GM19452 (cell line): ENCODE data around the gene TRIM25.

Source experiments
- ATAC-seq: cut with Tn5 transposase; IDR thresholded peaks from one replicate; pipeline ENCODE4 v1.9.1; 2021; ENCODE audit not compliant: unreplicated experiment

TRIM25 gene

GRCh38 chr17:56896217-56896967 is 17.5 kb downstream of the TRIM25 start:
- ATAC-seq: no peak

DNA sequence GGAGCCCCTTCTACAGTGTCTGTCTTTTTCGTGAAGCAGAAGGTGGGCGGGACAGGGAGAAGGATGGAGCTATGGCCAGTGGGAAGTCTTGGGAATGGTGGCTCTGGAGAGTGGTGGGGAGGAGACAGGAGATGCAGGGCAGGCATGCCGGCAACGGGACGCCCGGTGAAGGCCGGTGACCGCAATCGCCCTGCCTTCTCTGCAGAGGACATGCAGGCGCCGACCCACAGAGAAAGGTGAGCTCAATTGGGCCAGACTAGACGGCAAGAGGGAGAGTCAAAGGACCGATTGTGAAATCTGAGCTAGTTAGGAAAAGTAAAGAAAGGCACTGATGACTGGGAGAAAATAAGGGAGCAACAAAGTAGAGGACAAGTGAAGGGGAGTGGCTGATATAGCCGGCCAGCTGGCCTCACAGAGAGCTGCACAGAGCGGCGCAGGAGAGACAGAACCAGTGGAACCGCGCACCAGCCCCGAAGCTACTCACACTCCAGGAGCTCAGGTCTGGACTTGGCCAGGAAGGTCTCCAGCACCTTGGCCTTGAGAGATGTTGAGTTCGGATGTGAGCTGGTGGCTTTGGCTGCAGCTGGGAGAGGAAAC is 18.9 kb downstream of the TRIM25 start:
- no peak for ATAC-seq

- no peak for ATAC-seq
These were observed 20.3 kb downstream of the TRIM25 start for GRCh38 chr17:56893503-56893902.

DNA sequence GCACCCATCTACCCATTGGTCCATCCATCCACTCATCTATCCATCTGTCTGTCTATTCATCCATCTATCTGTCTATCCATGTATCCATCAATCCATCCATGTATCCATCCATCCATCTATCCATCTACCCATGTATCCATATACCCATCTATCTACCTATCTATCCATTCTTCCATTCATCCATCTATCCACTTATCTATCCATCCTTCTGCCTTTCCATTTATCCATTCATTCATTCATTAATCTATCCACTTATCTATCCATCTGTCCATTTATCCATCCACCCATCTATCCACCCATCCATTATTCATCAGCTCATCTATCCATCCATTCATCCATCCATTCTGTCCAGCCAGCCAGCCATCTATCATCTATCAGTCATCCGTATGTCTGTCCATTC is 21.5 kb downstream of the TRIM25 start:
- ATAC-seq: no peak

GRCh38 chr17:56891751-56892150 is 22.1 kb downstream of the TRIM25 start:
- ATAC-seq: no peak

DNA sequence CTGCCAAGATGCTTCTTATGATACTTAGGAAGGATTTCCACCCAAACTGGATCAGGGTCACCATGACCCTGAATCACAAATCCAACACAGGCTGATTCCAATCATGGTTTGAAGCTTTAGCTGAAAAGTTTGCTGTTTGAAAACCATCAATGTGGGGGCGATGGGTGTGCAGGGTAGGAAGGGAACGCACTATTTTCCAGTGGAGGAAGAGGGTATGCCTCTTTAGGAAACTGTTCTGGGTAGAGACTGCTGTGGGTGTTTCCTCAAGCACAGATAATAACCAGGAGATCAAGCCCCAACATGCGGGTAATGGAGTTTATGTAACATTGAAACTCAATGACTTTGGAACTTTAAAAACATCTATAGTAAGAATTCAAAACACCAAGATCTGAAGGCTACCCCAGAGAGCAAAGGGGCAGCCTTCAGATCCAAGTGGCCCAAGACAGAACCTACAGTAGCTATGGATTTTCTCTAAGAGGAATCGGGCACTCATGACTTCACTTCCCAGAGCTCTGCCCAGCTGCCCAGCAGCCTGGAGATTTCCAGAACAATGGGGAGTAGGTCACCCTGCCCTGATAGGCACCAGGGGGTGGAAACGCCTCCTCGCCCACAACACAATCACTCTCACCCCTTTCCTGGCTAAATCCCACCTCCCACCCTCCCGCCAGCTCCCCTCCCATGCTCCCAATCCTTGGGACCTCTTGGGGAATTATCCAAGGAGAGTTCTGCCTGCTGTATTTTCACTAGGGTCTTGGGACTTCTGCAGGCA is 22.8 kb downstream of the TRIM25 start:
- no peak for ATAC-seq

- no peak for ATAC-seq
These were observed 23.5 kb downstream of the TRIM25 start for GRCh38 chr17:56890390-56890789.

DNA sequence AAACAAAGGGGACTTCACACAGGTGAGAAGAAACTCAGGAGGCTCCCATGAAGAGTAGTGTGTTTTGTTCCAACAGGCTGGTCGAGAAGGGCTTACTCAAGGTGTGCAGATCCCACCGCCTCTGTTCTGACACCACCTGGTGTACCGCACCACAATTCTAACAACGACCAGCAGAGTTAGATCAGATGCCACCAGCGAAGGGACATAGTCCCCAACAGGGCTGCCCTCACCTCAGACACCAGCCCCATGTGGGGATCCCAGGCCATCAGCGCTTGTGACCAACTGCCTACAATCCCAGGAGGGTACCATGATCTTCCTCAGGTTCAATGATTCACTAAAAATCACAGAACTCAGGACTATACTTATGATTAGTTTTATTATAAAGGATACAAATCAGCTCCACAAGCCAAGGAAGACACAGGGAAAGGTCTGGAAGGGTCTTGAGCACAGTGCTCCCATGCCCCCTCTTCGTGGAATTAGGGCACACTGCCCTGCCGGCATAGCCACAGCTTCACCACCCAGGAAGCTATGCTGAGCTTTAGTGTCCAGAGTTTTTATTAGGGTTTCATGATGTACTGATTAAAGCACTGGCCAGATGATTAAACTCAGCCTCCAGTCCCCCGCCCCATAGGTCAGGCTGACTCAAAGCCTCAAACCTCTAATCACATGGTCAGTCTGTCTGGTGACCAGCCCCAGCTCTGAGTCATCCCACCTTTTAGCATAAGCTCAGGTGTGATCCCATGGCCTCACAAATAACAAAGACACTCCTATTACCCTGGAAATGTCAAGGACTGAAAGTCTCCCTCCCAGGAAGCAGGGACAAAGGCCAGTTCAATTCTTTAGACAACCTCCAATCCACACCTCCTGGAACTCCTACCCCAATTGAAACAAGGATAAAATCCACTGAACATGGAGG is 26.0 kb downstream of the TRIM25 start:
- ATAC-seq: no peak

DNA sequence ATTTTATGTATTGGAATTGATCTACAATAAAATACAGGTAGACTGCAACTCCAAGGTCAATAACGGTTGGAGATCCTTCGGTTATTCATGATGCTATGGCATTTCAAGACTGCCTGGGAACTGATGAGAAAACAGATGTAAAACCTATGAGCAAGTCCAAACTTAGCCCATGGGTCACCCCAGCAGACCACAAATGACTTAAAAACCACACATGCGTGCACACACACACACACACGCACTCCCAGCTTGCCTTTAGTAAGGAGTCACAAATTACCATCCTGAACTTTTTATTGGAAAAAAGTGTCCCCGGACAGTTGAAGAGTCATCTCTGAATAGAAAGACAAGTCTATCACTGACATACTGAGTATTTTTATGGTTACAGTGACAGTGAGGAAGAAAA is 26.7 kb downstream of the TRIM25 start:
- ATAC-seq: no peak

GRCh38 chr17:56886288-56886731 is 27.5 kb downstream of the TRIM25 start:
- ATAC-seq: no peak

DNA sequence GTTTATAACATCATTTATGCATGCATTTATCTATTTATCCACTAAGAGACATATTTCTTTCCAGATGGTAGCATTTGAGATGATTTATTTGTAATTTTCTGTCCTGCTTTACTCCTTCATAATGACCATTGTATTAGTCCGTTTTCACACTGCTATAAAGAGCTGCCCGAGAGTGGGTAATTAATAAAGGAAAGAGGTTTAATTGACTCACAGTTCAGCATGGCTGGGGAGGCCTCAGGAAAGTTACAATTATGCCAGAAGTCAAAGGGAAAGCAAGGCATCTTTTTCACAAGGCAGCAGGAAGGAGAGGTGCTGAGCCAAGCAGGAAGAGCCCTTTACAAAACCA is 28.6 kb downstream of the TRIM25 start:
- no peak for ATAC-seq

DNA sequence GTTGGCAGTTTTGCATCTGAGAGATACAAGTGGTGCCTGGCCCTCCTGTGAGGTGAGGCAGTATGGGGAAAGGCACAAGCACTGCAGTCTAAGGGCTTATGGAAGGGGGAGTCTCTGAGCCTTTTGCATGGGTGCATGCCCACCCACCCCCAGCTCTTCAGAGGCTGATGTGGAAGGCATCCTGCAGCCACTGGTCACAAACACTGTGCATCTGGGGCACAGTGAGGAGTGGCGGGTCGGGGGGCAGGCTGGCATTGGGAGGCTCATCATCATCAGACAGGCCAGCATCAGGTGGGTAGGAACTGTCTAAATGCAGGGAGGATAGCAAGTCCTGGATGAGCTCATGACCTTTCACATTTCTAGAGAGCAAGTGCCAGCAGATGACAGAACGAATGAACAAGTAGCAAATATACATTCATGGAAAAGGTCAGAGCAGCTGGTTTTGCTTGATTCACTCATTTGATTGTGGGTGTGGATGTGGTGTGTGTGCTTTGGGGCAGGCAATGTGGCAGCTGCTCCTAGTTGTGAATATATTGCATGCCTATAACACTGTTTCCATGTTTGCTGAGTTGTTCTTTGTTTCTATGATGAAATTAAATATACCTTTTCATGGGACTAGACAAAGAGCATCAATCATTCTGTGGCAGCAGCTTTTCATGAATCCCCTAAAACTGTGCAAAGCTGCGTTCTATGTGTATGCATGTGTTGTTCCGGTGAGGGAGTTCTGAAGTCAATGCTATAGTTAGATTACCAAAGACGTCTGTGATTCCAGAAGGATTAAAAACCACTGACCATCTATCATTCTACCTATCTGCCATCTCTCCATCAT is 29.2 kb downstream of the TRIM25 start:
- ATAC-seq: no peak

- no peak for ATAC-seq
These were observed 30.2 kb downstream of the TRIM25 start for GRCh38 chr17:56883616-56884015.

- no peak for ATAC-seq
These were observed 32.1 kb downstream of the TRIM25 start for GRCh38 chr17:56881685-56882295.

DNA sequence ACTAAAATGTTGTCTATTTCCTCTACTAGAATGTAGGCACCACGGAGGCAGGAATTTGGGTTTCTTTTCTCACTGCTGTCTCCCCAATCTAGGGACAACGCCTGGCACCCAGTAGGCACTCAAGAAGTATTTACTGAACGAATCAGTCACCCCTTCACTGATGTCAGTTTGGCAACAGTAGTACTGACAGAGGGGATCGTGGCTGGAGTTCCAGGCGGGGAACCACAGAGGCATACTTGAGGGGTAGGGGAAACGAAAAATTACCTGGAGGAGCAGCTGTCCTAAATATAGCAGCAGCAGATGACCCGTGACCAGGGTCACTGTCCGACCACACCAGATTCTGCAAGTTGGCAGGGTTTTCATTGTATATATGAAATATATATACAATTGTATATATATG is 33.3 kb downstream of the TRIM25 start:
- no peak for ATAC-seq

DNA sequence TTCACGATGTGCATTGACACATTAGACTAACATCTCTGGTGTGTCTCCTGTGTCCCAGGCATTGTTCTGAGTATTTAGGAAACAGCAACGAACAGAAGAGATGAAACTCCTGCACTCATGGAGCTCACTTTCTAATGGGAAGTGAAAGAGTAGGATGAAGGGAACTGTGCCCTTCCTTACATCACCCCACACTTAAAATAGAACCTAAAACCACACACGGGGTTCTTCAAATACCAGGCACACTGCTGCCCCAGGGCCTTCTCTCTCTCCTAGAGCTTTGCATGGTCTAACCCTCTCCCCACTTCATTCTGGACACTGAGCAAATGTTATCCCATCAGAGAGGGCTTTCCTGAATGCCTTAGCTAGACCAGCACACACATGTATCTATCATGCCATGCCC is 33.7 kb downstream of the TRIM25 start:
- no peak for ATAC-seq

GRCh38 chr17:56879280-56879679 is 34.6 kb downstream of the TRIM25 start:
- ATAC-seq: no peak

GRCh38 chr17:56876766-56877179 is 37.1 kb downstream of the TRIM25 start:
- ATAC-seq: no peak

- peak; percentile 61 for ATAC-seq
These were observed 43.7 kb downstream of the TRIM25 start for GRCh38 chr17:56870081-56870651.
